ENCODE measurements around the gene ZMYM5. TPM values are rescaled to one million over a fixed set of nuclear protein-coding genes. Genes with fewer than 3 reads are reported as not detected.

The ZMYM5 gene
- total RNA-seq, 1 experiment from 2014 or later = 12.6 TPM

DNA sequence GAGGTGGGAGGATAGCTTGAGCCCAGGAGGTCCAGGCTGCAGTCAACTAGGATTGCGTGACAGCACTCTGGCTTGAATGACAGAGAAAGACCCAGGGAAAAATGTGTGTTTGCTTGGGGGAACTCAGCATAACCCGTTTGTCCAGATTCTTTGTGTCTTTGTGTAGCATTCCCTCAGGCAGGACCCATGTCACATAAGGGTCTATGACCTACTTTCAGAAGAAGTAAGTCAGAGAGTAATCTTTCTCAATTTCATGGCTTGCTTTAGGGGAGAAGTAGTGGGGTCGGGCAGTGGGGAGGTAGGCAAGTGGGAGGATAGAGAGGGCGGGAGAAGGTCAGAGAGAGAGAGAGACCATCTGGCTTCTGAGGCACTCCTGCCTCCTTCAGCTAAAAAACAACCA lies 68.8 kb downstream of the ZMYM5 start:
- peak overlapping the region; percentile 25 for H3K27ac ChIP-seq (ENCODE audit: insufficient read length, low read depth, low read length)
- H3K23me2 ChIP-seq (ENCODE audit: insufficient read length, low read depth, low read length, poor library complexity, severe bottlenecking) = no peaks in the 10 kb centered on the region
- H4K20me1 ChIP-seq (ENCODE audit: control insufficient read depth, insufficient read depth, insufficient read length) = no peaks in the 10 kb centered on the region
- H2AK5ac ChIP-seq (ENCODE audit: insufficient read length, low read length) = no peak overlapping the region
- H3K14ac ChIP-seq (ENCODE audit: insufficient read depth, low read length) = no peak overlapping the region
- H3K23ac ChIP-seq (ENCODE audit: insufficient read length, low read depth, low read length) = no peak overlapping the region
- no peak overlapping the region for H3K56ac ChIP-seq (ENCODE audit: insufficient read length, low read depth, low read length)
- H2BK20ac ChIP-seq (ENCODE audit: low read depth, low read length, poor library complexity, severe bottlenecking) = no peak overlapping the region
- H3K79me1 ChIP-seq (ENCODE audit: insufficient read depth, low read depth, low read length, poor library complexity, severe bottlenecking) = no peaks in the 10 kb centered on the region
- H3K27me3 ChIP-seq (ENCODE audit: insufficient read depth, low read length) = no peaks in the 10 kb centered on the region
- no peak overlapping the region for H2BK5ac ChIP-seq (ENCODE audit: insufficient read length, low read length)
- H3K9me3 Mint-ChIP-seq = peaks cover 3% of the 10 kb centered on the region in 2 experiments; a peak in 2 of 5 replicates
- H3K4ac ChIP-seq (ENCODE audit: low read depth, low read length) = no peak overlapping the region
- H2AFZ ChIP-seq (ENCODE audit: low read length) = no peak overlapping the region
- H3K18ac ChIP-seq (ENCODE audit: insufficient read length, low read depth, low read length) = peak overlapping the region; percentile 33
- TF ChIP-seq, protein P1, sequence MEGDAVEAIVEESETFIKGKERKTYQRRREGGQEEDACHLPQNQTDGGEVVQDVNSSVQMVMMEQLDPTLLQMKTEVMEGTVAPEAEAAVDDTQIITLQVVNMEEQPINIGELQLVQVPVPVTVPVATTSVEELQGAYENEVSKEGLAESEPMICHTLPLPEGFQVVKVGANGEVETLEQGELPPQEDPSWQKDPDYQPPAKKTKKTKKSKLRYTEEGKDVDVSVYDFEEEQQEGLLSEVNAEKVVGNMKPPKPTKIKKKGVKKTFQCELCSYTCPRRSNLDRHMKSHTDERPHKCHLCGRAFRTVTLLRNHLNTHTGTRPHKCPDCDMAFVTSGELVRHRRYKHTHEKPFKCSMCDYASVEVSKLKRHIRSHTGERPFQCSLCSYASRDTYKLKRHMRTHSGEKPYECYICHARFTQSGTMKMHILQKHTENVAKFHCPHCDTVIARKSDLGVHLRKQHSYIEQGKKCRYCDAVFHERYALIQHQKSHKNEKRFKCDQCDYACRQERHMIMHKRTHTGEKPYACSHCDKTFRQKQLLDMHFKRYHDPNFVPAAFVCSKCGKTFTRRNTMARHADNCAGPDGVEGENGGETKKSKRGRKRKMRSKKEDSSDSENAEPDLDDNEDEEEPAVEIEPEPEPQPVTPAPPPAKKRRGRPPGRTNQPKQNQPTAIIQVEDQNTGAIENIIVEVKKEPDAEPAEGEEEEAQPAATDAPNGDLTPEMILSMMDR (conservative IDR thresholded peaks at IDR 0.05) = no peak
- H3K4me1 Mint-ChIP-seq = peaks cover 13 to 14% of the 10 kb centered on the region in 2 experiments
- H4K8ac ChIP-seq (replicated peaks; ENCODE audit: insufficient read length, low read depth, low read length) = no peak overlapping the region
- peak overlapping the region in 2 of 3 experiments; percentile 59 to 98; a peak in 5 of 7 replicates for H3K27ac Mint-ChIP-seq
- DNase-seq = peak; percentile 81
- no peaks in the 10 kb centered on the region for H3K27me3 Mint-ChIP-seq (ENCODE audit: low read depth)
- H3K9me3 ChIP-seq (ENCODE audit: control insufficient read depth, low read depth, low read length) = no peaks in the 10 kb centered on the region
- H3K4me1 ChIP-seq (ENCODE audit: insufficient read depth, low read length) = peaks cover 2% of the 10 kb centered on the region; the same call in 1 of the 2 replicates
- H3K4me3 Mint-ChIP-seq = no peak overlapping the region; a peak in 2 of 5 replicates
- H3T11ph ChIP-seq (ENCODE audit: low read length) = no peak overlapping the region
- WGBS (ENCODE audit: extremely low coverage, insufficient read length, low lambda C conversion rate) = no CpG with 5 or more reads among the region's 4 CpGs
- H2BK15ac ChIP-seq (ENCODE audit: low read depth, low read length) = no peak overlapping the region
- no peak overlapping the region for H2BK120ac ChIP-seq (ENCODE audit: low read depth, low read length, poor library complexity, severe bottlenecking)
- no peak overlapping the region for H4K5ac ChIP-seq (ENCODE audit: insufficient read length, low read depth, low read length)
- no peak overlapping the region for H2BK12ac ChIP-seq (ENCODE audit: insufficient read length, low read depth, low read length)
- no peak overlapping the region for H4K91ac ChIP-seq (ENCODE audit: insufficient read length, low read depth, low read length)
- no peaks in the 10 kb centered on the region for H3K36me3 Mint-ChIP-seq (ENCODE audit: insufficient read depth in 1 of 3, low read depth in 3 of 3)
- H3K4me2 ChIP-seq (ENCODE audit: insufficient read depth, insufficient read length, low read length) = no peak overlapping the region
- no peaks in the 10 kb centered on the region for H3K79me2 ChIP-seq (ENCODE audit: insufficient read depth, low read length)
- H3K9ac ChIP-seq (ENCODE audit: extremely low read depth, insufficient read length, low read length) = no peak overlapping the region

All from H9 (cell line).